ENCODE data around the gene MFNG. TPM values are rescaled to one million over a fixed set of nuclear protein-coding genes. Genes with fewer than 3 reads are reported as not detected.
"Not testable (repeated sequence)": the region's sequence is repeated elsewhere in the genome, so short reads cannot be mapped to it uniquely, and the experiment has no call there.

The MFNG gene
- total RNA-seq, 2 donors from 2014 or later = 3.0 to 7.3 TPM

DNA sequence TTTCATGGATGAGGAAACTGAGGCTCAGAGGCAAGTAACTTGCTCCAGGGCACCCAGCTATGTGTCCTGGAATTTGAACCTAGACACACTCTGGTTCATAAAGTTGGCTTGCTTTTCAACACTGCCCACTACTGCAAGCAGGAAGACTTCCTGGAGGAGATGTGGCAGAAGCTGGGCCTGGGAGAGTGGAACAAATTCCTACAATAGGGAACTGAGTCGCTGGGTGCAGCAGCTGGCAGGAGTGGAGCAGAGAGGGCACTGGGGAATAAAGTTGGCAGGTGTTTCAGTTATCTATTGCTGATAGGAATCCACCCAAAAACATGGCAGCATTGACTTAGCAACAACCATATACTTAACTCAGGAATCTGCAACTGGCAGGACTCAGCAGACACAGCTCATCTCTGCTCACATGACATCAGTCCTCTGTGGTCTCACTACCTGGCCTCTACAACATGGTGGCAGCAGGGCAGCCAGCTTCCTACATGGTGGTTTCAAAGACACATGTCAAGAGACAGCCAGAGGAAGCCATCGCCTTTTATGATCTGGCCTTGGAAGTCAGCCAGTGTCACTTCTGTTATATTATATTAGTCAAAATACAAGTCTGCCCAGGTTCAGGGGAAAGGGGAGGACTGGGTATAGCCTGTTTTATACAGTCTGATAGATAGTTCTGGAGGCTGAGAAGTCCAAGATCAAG lies 43.6 kb upstream of the MFNG start:
- no peak for TF ChIP-seq POLR2A (IDR thresholded peaks at IDR 0.05)
- TF ChIP-seq, protein P1, sequence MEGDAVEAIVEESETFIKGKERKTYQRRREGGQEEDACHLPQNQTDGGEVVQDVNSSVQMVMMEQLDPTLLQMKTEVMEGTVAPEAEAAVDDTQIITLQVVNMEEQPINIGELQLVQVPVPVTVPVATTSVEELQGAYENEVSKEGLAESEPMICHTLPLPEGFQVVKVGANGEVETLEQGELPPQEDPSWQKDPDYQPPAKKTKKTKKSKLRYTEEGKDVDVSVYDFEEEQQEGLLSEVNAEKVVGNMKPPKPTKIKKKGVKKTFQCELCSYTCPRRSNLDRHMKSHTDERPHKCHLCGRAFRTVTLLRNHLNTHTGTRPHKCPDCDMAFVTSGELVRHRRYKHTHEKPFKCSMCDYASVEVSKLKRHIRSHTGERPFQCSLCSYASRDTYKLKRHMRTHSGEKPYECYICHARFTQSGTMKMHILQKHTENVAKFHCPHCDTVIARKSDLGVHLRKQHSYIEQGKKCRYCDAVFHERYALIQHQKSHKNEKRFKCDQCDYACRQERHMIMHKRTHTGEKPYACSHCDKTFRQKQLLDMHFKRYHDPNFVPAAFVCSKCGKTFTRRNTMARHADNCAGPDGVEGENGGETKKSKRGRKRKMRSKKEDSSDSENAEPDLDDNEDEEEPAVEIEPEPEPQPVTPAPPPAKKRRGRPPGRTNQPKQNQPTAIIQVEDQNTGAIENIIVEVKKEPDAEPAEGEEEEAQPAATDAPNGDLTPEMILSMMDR (IDR thresholded peaks at IDR 0.05) = no peak
- Histone ChIP-seq H3K27me3 (no peaks in the 10 kb centered on the region), H3K9me3 (no peaks in the 10 kb centered on the region), H3K36me3 (replicated peaks in 1 of 2; ENCODE audit: insufficient read depth in 1 of 2, low read depth in 2 of 2) (no peaks in the 10 kb centered on the region), H3K27ac (no peak overlapping the region), H3K4me3 (no peak overlapping the region), H3K4me1 (no peaks in the 10 kb centered on the region)
- 29 to 34% methylated on average over 2 of the region's 2 CpGs for WGBS, 2 donors
- ATAC-seq (no peak), DNase-seq (no peak)
- intact Hi-C loops (cut with DNase I) = loop anchor here (10.0 kb wide), 1 partner anchor 165 kb away; the partner anchor contains the start of gene TRIOBP

DNA sequence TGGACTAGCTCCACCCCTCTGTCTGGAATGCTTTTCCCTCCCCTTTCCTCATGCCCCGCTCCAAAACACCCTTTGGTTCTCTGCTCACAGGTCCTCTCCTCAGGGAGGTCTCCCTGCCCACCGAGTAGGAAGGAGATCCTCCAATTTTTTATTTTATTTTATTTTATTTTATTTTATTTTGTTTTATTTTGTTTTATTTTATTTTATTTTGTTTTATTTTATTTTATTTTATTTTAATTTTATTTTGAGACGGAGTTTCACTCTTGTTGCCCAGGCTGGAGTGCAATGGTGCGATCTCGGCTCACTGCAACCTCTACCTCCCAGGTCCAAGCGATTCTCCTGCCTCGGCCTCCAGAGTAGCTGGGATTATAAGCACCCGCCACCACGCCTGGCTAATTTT lies 41.8 kb upstream of the MFNG start:
- intact Hi-C loops (cut with DNase I) = not testable (repeated sequence)

DNA sequence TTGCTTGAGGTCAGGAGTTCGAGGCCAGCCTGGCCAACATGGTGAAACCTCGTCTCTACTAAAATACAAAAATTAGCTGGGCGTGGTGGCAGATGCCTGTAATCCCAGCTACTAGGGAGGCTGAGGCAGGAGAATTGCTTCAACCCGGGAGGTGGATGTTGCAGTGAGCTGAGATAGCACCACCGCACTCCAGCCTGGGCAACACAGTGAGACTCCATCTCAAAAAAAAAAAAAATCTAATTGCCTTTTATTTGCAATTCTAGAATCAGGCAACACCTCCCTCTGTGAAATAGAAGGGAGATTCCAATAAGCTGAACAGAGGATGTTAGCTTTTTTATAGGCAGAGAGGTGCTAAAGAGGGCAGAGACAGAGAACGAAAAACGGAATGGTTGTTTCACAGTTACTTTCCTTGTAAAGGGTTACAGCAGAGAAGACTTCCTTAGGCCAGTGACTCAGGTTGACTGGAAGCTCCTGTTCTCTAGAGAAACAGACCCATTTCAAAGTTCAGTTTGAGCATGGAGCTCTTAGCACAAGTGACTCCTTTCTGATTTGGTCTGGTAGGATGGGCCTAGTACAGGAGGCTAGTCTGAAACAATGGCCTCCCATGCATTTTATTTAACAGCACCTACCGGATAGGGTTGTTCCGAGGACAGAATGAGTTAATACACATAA lies 41.0 kb upstream of the MFNG start:
- H3K27ac ChIP-seq; H3K36me3 ChIP-seq (replicated peaks in 1 of 2; ENCODE audit: insufficient read depth in 1 of 2, low read depth in 2 of 2); DNase-seq; ATAC-seq; H3K4me1 ChIP-seq; H3K27me3 ChIP-seq; H3K4me3 ChIP-seq; intact Hi-C loops (cut with DNase I); H3K9me3 ChIP-seq: not testable (repeated sequence)
- 90 to 93% methylated on average over 8 to 9 of the region's 9 CpGs for WGBS, 2 donors

More for the DNA sequence above, 41.8 kb upstream of the MFNG start:
- H3K4me1 ChIP-seq; ATAC-seq; H3K9me3 ChIP-seq; H3K36me3 ChIP-seq (replicated peaks in 1 of 2; ENCODE audit: insufficient read depth in 1 of 2, low read depth in 2 of 2); H3K4me3 ChIP-seq; DNase-seq; H3K27me3 ChIP-seq; H3K27ac ChIP-seq: not testable (repeated sequence)
- WGBS, 2 donors = 89 to 93% methylated on average over 9 of the region's 9 CpGs

DNA sequence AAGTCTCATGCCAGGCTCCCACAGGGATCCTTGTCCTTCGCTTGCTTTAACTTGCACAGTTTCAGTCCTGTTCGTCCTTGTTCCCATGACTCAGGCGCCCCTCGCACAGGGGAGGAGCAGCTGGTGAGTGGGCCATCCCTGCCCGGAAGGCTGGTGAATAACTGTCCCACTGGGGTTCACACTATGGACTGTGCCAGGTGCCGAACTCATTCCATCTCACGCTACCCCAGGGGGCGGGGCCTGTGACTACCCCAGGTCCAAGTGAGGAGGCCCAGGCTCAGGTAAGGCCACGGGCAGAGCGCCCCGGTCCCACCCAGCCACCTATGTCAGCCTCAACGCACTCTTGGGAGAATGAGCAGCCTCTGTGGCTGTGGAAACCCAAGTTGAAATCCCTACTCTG lies 40.2 kb upstream of the MFNG start:
- no peak overlapping the region for H3K27ac ChIP-seq
- no peak for TF ChIP-seq POLR2A (IDR thresholded peaks at IDR 0.05)
- TF ChIP-seq, protein P1 (IDR thresholded peaks at IDR 0.05) = no peak
- DNase-seq = no peak
- no peak overlapping the region for H3K4me3 ChIP-seq
- H3K27me3 ChIP-seq = no peaks in the 10 kb centered on the region
- WGBS, 2 donors = 69 to 75% methylated on average over 11 to 12 of the region's 12 CpGs
- no peak for ATAC-seq
- H3K36me3 ChIP-seq (replicated peaks in 1 of 2; ENCODE audit: insufficient read depth in 1 of 2, low read depth in 2 of 2) = no peaks in the 10 kb centered on the region
- no peaks in the 10 kb centered on the region for H3K4me1 ChIP-seq
- H3K9me3 ChIP-seq = no peaks in the 10 kb centered on the region
- intact Hi-C loops (cut with DNase I) = no loop called here

DNA sequence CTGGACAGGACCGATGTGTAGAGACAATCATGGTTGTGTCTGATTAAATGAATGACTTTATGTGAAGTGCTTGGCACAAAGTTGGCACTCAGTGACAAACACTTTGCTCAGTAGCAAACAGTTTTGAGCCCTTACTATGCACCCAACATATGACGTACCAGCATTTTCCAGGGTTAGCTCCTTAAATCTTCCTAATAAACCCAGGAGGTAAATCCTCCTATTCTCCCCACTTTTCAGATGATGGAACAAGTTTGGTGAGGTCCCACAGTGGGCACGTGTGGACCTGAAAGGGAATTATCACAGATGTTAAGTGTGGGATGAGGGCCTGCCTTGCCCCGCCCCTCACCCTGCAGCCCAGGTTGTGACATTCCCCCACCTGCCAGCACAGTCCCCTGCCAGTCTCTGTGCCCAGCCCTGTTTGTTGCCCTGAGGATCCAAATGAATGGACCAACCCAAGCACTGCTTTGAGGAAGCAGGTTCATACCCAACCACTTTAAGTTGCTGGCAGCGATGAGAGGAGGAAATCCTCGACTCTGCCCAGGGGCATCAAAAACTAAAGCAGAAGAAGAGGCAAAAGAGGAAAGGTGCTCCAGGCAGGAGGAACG lies 39.7 kb upstream of the MFNG start:
- Histone ChIP-seq H3K4me3 (no peak overlapping the region), H3K4me1 (peaks cover 2% of the 10 kb centered on the region), H3K27me3 (no peaks in the 10 kb centered on the region), H3K36me3 (replicated peaks in 1 of 2; ENCODE audit: insufficient read depth in 1 of 2, low read depth in 2 of 2) (no peaks in the 10 kb centered on the region), H3K27ac (no peak overlapping the region), H3K9me3 (no peaks in the 10 kb centered on the region)
- intact Hi-C loops (cut with DNase I) = no loop called here
- TF ChIP-seq POLR2A (IDR thresholded peaks at IDR 0.05) = no peak
- TF ChIP-seq, protein P1 (IDR thresholded peaks at IDR 0.05) = no peak
- DNase-seq (no peak), ATAC-seq (no peak)
- whole genome bisulfite sequencing, 2 donors = 60 to 66% methylated on average over 7 of the region's 7 CpGs
